HepG2 (cell line): ENCODE data around the gene SPOPL. TPM values are rescaled to one million over a fixed set of nuclear protein-coding genes. Genes with fewer than 3 reads are reported as not detected.

Source experiments
- EEA1 ChIP-seq: sonication (generic); formaldehyde crosslinking; IDR thresholded peaks from 2 replicates; pipeline ENCODE4 v1.5.1; 2020; ENCODE audit warnings: mild to moderate bottlenecking, missing genetic modification reagents, borderline replicate concordance
- EED ChIP-seq: sonication (generic); formaldehyde crosslinking; IDR thresholded peaks from 2 replicates; pipeline ENCODE4 v1.5.0; 2020; ENCODE audit warnings: mild to moderate bottlenecking, missing genetic modification reagents
- KDM5B ChIP-seq: sonication (generic); formaldehyde crosslinking; IDR thresholded peaks from 2 replicates; pipeline ENCODE4 v1.4.0; 2020; ENCODE audit warnings: missing genetic modification reagents, mild to moderate bottlenecking, borderline replicate concordance
- NFKBIZ ChIP-seq: IDR thresholded peaks from 2 replicates; pipeline ENCODE4 v1.6.1; 2018; ENCODE audit warnings: missing genetic modification reagents, missing compliant biosample characterization
- PITX1 ChIP-seq: sonication (generic); formaldehyde crosslinking; IDR thresholded peaks from 2 replicates; pipeline ENCODE4 v1.5.1; 2020; ENCODE audit warnings: mild to moderate bottlenecking, missing genetic modification reagents
- POLR2A ChIP-seq, 2 experiments: IDR thresholded peaks; 2 replicates each; pipeline ENCODE4 v1.6.1; 2011; ENCODE audit warnings: low read depth in 2 of 2, low read length in 2 of 2, mild to moderate bottlenecking in 1 of 2, moderate library complexity in 1 of 2; ENCODE audit not compliant: insufficient read depth in 1 of 2
- SOX13 ChIP-seq, 3 experiments: fragments of 450-650 bp in 1 of 3; sonication (generic) in 1 of 3; formaldehyde crosslinking in 1 of 3; IDR thresholded peaks in 2 of 3; conservative IDR thresholded peaks in 1 of 3; 2 replicates each; pipeline versions ENCODE4 v1.5.0 to v1.6.1; 2016 to 2020; ENCODE audit warnings: antibody characterized with exemption in 1 of 3, mild to moderate bottlenecking in 1 of 3, missing compliant biosample characterization in 1 of 3, missing genetic modification reagents in 1 of 3, moderate library complexity in 1 of 3
- SP1 ChIP-seq, 2 experiments: fragments of 450-650 bp in 1 of 2; sonication (generic) in 1 of 2; formaldehyde crosslinking in 1 of 2; IDR thresholded peaks; 2 replicates each; pipeline versions ENCODE4 v1.4.0 to v1.6.1; 2016 to 2020; ENCODE audit warnings: missing genetic modification reagents in 1 of 2
- SRSF1 ChIP-seq: fragments of 200-400 bp; formaldehyde crosslinking; optimal IDR thresholded peaks from 2 replicates; pipeline ENCODE3; 2017; ENCODE audit warnings: mild to moderate bottlenecking, low read depth, low read length, moderate library complexity
- SUZ12 ChIP-seq: fragments of 150-350 bp; IDR thresholded peaks from 2 replicates; pipeline ENCODE4 v1.6.1; 2014; ENCODE audit warnings: low read depth, low read length
- TCF7L2 ChIP-seq: IDR thresholded peaks from 2 replicates; pipeline ENCODE4 v1.6.1; 2011; ENCODE audit warnings: mild to moderate bottlenecking, low read depth, low read length, moderate library complexity
- TGIF2 ChIP-seq: IDR thresholded peaks from 2 replicates; pipeline ENCODE4 v1.6.1; 2016; ENCODE audit warnings: control low read depth, missing compliant biosample characterization
- YEATS2 ChIP-seq: sonication (generic); formaldehyde crosslinking; IDR thresholded peaks from 2 replicates; pipeline ENCODE4 v1.4.0; 2020; ENCODE audit warnings: missing genetic modification reagents, borderline replicate concordance
- ZNF20 ChIP-seq: sonication (generic); formaldehyde crosslinking; IDR thresholded peaks from 2 replicates; pipeline ENCODE4 v1.4.0; 2020; ENCODE audit warnings: mild to moderate bottlenecking, moderate library complexity, missing genetic modification reagents
- ZNF44 ChIP-seq: sonication (generic); formaldehyde crosslinking; IDR thresholded peaks from 2 replicates; pipeline ENCODE4 v1.5.1; 2020; ENCODE audit warnings: mild to moderate bottlenecking, missing genetic modification reagents
- polyA plus RNA-seq, 8 experiments: library from polyadenylated mRNA; depleted of rRNA in 3 of 8; stranded (reverse) in 7 of 8; unstranded in 1 of 8; fragments of >200 nt; fragmentation: Illumina TruSeq in 4 of 8; extraction: Trizol in 4 of 8; gene quantifications; 2 replicates each; pipeline versions ENCODE4 v1.2.1 to v1.2.3, GENCODE V29; 2011 to 2016; ENCODE audit warnings: low read depth in 4 of 8, missing spikeins in 1 of 8, mixed read lengths in 1 of 8; ENCODE audit not compliant: insufficient read depth in 1 of 8
- total RNA-seq, 5 experiments: library from RNA; depleted of rRNA; stranded (reverse); fragments of >200 nt; fragmentation: Illumina TruSeq; extraction: Trizol; gene quantifications; 2 replicates each; pipeline ENCODE4 v1.2.3, GENCODE V29; 2016; ENCODE audit warnings: low read depth in 1 of 5
- TF ChIP-seq, protein P1 (sequence below): sonication (generic); formaldehyde crosslinking; IDR thresholded peaks from 2 replicates; pipeline ENCODE4 v1.4.0; 2020; ENCODE audit warnings: missing genetic modification reagents
- TF ChIP-seq, protein P2 (sequence below): sonication (generic); formaldehyde crosslinking; IDR thresholded peaks from 2 replicates; pipeline ENCODE4 v1.4.0; 2020; ENCODE audit warnings: mild to moderate bottlenecking, missing genetic modification reagents, borderline replicate concordance
- TF ChIP-seq, protein P3 (sequence below): sonication (generic); formaldehyde crosslinking; IDR thresholded peaks from 2 replicates; pipeline ENCODE4 v1.5.1; 2020; ENCODE audit warnings: mild to moderate bottlenecking, missing genetic modification reagents, moderate library complexity
- TF ChIP-seq, protein P4 (sequence below): sonication (generic); formaldehyde crosslinking; conservative IDR thresholded peaks from 2 replicates; pipeline ENCODE4 v1.8.0; 2022; ENCODE audit warnings: mild to moderate bottlenecking, moderate library complexity, missing genetic modification reagents

Gene SPOPL
- total and polyA plus RNA-seq, 2 of the 13 experiments (the other 11 are each of a cell fraction or from before 2014, with no cell fraction given): 12.6 to 51.6 TPM

DNA sequence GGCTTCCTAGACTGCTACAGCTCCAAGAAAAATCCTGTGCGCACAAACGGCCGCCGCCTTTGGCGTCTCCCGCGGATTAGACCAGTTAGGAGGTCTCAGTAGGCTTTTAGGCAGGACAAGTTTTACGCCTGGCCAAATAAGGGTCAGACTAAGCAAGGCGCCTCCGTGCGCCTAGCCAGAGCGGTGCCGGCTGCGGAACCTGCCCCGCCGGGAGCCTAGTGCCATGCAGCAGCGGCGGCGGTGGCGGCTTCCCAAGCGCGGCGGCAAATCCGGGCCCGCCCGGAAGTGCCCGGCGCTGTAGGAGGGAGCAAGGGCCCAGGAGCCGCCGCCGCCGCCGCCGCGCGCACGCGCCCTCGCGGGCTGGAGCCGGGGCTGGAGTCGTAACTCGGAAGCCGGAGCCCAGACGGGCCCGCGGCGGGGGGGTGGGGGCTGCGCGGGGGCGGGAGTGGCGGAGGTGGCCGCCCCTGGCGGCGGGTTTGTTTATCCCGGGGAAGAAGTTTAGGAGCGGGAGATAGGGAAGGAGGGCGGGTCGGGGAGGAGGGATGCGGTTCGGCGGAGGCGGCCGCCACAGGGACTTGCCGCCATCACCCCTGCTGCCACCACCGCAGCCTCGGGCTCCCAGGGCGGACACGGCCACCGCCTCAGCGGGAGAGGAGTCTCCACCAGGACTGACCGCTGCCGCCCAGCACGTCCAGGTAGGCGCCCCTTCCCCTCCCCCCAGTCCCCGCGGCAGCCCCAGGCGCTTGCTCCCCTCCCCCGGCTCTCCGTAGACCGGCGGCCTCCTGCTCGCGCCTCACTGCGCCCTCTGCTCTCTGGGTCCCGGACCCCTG, at the start of gene SPOPL (continued):
- TF ChIP-seq, protein P1, sequence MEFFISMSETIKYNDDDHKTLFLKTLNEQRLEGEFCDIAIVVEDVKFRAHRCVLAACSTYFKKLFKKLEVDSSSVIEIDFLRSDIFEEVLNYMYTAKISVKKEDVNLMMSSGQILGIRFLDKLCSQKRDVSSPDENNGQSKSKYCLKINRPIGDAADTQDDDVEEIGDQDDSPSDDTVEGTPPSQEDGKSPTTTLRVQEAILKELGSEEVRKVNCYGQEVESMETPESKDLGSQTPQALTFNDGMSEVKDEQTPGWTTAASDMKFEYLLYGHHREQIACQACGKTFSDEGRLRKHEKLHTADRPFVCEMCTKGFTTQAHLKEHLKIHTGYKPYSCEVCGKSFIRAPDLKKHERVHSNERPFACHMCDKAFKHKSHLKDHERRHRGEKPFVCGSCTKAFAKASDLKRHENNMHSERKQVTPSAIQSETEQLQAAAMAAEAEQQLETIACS (CRISPR knock-in tag): no peak
- TF ChIP-seq, protein P2, sequence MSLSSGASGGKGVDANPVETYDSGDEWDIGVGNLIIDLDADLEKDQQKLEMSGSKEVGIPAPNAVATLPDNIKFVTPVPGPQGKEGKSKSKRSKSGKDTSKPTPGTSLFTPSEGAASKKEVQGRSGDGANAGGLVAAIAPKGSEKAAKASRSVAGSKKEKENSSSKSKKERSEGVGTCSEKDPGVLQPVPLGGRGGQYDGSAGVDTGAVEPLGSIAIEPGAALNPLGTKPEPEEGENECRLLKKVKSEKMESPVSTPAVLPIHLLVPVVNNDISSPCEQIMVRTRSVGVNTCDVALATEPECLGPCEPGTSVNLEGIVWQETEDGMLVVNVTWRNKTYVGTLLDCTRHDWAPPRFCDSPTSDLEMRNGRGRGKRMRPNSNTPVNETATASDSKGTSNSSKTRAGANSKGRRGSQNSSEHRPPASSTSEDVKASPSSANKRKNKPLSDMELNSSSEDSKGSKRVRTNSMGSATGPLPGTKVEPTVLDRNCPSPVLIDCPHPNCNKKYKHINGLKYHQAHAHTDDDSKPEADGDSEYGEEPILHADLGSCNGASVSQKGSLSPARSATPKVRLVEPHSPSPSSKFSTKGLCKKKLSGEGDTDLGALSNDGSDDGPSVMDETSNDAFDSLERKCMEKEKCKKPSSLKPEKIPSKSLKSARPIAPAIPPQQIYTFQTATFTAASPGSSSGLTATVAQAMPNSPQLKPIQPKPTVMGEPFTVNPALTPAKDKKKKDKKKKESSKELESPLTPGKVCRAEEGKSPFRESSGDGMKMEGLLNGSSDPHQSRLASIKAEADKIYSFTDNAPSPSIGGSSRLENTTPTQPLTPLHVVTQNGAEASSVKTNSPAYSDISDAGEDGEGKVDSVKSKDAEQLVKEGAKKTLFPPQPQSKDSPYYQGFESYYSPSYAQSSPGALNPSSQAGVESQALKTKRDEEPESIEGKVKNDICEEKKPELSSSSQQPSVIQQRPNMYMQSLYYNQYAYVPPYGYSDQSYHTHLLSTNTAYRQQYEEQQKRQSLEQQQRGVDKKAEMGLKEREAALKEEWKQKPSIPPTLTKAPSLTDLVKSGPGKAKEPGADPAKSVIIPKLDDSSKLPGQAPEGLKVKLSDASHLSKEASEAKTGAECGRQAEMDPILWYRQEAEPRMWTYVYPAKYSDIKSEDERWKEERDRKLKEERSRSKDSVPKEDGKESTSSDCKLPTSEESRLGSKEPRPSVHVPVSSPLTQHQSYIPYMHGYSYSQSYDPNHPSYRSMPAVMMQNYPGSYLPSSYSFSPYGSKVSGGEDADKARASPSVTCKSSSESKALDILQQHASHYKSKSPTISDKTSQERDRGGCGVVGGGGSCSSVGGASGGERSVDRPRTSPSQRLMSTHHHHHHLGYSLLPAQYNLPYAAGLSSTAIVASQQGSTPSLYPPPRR: no peak; the same call in 1 of the 2 replicates
- TF ChIP-seq, protein P3, sequence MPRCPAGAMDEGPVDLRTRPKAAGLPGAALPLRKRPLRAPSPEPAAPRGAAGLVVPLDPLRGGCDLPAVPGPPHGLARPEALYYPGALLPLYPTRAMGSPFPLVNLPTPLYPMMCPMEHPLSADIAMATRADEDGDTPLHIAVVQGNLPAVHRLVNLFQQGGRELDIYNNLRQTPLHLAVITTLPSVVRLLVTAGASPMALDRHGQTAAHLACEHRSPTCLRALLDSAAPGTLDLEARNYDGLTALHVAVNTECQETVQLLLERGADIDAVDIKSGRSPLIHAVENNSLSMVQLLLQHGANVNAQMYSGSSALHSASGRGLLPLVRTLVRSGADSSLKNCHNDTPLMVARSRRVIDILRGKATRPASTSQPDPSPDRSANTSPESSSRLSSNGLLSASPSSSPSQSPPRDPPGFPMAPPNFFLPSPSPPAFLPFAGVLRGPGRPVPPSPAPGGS (CRISPR knock-in tag): peak; percentile 84
- 0 out of 2 replicates have a peak, but pooled peaks have one; percentile 44 for TF ChIP-seq ZNF20 (CRISPR knock-in tag)
- no peak for TF ChIP-seq TCF7L2
- TF ChIP-seq EED (CRISPR knock-in tag): no peak
- 0 out of 2 replicates have a peak, but pooled peaks have one; percentile 35 for TF ChIP-seq NFKBIZ (CRISPR knock-in tag)
- TF ChIP-seq, protein P4, sequence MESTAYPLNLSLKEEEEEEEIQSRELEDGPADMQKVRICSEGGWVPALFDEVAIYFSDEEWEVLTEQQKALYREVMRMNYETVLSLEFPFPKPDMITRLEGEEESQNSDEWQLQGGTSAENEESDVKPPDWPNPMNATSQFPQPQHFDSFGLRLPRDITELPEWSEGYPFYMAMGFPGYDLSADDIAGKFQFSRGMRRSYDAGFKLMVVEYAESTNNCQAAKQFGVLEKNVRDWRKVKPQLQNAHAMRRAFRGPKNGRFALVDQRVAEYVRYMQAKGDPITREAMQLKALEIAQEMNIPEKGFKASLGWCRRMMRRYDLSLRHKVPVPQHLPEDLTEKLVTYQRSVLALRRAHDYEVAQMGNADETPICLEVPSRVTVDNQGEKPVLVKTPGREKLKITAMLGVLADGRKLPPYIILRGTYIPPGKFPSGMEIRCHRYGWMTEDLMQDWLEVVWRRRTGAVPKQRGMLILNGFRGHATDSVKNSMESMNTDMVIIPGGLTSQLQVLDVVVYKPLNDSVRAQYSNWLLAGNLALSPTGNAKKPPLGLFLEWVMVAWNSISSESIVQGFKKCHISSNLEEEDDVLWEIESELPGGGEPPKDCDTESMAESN: peak; percentile 86
- no peak for TF ChIP-seq SP1 (IDR thresholded peaks at IDR 0.05)
- TF ChIP-seq SP1 (CRISPR knock-in tag; IDR thresholded peaks at IDR 0.05): no peak
- TF ChIP-seq SRSF1: no peak
- TF ChIP-seq ZNF44 (CRISPR knock-in tag): no peak; the same call in 1 of the 2 replicates
- TF ChIP-seq SUZ12: no peak
- no peak for TF ChIP-seq SOX13 (IDR thresholded peaks at IDR 0.05)
- 0 out of 4 replicates have a peak, but pooled peaks have one; percentile 18 to 72 for TF ChIP-seq SOX13 (CRISPR knock-in tag; conservative IDR thresholded peaks at IDR 0.05 in 1 of 2, IDR thresholded peaks at IDR 0.05 in 1 of 2)
- peak; percentile 78; the same call in 1 of the 2 replicates for TF ChIP-seq TGIF2
- peak; percentile 44; the same call in 1 of the 2 replicates for TF ChIP-seq PITX1
- TF ChIP-seq EEA1 (CRISPR knock-in tag): no peak
- peak; percentile 50; the same call in 1 of the 2 replicates for TF ChIP-seq YEATS2 (CRISPR knock-in tag)
- TF ChIP-seq KDM5B (CRISPR knock-in tag): peak; percentile 56; the same call in 1 of the 2 replicates
- TF ChIP-seq POLR2A (IDR thresholded peaks at IDR 0.05; ENCODE audit: insufficient read depth in 1 of 2, low read depth in 2 of 2, low read length in 2 of 2): peak; percentile 85 to 93
